HG02678 (cell line): ENCODE data around the gene CCT8L2.
"Not testable (repeated sequence)": the region's sequence is repeated elsewhere in the genome, so short reads cannot be mapped to it uniquely, and the experiment has no call there.

Source experiments
- ATAC-seq: cut with Tn5 transposase; IDR thresholded peaks from one replicate; pipeline ENCODE4 v1.9.1; 2021; ENCODE audit warnings: mild to moderate bottlenecking, moderate library complexity; ENCODE audit not compliant: unreplicated experiment

Gene CCT8L2, protein sequence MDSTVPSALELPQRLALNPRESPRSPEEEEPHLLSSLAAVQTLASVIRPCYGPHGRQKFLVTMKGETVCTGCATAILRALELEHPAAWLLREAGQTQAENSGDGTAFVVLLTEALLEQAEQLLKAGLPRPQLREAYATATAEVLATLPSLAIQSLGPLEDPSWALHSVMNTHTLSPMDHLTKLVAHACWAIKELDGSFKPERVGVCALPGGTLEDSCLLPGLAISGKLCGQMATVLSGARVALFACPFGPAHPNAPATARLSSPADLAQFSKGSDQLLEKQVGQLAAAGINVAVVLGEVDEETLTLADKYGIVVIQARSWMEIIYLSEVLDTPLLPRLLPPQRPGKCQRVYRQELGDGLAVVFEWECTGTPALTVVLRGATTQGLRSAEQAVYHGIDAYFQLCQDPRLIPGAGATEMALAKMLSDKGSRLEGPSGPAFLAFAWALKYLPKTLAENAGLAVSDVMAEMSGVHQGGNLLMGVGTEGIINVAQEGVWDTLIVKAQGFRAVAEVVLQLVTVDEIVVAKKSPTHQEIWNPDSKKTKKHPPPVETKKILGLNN

DNA sequence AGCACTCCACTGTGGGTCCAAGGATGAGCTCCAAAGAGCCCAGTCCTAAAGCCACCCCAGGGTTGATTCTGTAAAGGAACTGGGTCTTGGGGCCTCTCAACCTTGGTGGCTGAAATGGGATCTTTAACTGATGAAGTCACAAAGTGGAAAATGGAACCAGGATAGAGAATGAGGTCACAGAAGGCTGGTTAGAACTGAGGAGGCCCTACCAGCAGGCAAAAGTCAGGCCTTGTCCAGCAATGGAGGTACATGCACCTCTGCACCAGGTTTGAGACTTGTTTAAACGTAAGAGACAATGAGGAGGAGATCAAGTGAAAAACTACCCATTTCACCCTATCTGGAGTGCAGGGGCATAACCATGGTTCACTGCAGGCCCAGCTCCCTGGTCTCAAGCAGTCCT is at the start of gene CCT8L2:
Gene CCT8L2 (minus strand): TSS at position 101 of the 400 bp plus-strand sequence. CDS start 260 bp downstream, outside the sequence.
- not testable (repeated sequence) for ATAC-seq

DNA sequence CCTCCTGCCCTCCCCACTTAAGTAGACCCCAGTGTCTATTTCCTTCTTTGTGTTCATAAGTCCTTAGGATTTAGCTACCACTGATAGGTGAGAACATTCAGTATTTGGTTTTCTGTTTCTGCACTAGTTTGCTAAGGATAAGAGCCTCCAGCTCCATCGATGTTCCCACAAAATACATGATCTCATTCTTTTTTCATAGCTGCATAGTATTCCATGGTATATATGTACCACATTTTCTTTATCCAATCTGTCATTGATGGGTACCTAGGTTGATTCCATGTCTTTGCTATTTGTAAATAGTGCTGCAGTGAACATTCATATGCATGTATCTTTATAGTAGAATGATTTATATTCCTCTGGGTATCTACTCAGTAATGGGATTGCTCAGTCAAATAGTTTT is 42.8 kb upstream of the CCT8L2 start:
- ATAC-seq = not testable (repeated sequence)

DNA sequence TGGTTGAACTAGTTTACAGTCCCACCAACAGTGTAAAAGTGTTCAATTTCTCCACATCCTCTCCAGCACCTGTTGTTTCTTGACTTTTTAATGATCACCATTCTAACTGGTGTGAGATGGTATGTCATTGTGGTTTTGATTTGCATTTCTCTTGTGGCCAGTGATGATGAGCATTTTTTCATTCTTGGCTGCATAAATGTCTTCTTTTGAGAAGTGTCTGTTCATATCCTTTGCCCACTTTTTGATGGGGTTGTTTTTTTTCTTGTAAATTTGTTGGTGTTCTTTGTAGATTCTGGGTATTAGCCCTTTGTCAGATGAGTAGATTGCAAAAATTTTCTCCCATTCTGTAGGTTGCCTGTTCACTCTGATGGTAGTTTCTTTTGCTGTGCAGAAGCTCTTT is 41.5 kb upstream of the CCT8L2 start:
- ATAC-seq = not testable (repeated sequence)

DNA sequence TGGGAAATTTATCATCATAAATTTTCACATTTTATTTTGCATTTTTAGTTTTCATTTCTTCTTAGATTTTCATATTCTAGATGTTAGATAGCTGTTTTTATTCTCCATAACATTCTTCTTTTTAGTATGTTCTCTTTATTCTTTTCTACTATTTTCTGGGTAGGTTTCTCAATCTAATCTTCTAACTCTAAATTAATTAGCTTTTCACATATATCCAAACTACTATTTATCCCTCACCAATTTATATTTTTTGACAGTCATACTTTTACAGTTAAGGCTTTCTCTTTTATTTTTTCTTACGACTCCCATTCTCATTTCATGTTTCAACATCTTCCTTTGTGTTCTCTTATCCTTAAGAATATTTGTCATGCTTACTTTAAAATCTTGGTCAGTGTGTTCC is 35.9 kb upstream of the CCT8L2 start:
- ATAC-seq = not testable (repeated sequence)

DNA sequence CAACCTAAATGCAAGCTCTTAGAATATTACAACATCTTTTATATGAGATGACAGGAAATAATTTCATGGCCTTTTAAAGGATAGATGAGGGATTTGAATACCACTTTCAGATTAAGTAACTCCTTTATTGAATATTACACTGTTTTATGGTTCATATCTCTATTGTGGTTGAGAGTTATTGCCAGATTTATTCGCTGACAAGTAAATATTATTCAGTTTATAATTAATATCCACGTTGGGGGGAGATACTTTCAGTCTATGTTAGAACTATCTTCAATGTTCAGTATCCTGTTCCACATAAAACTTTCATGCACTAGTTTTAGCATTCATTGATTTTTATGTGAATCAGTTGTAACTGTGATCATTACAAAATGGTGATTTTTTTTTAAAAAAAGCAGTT is 32.4 kb upstream of the CCT8L2 start:
- ATAC-seq = not testable (repeated sequence)

DNA sequence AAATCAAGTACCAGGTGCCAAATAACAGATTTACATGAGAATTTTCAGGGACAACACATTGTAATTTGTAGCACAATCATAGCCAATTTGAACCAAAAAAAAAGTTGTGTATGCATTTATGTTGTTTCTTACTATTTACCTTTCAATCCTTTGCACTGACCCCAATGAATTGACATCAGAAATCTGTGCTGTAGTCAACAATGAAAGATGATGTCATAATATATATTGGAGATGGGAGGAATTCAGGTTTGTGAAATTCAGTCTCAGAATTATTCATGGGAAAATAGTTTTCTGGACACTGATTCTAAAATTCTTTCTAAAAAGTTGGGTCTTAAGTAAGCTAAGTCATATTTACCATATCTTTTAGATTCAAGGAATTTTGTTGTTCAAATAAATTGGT is 31.0 kb upstream of the CCT8L2 start:
- not testable (repeated sequence) for ATAC-seq

DNA sequence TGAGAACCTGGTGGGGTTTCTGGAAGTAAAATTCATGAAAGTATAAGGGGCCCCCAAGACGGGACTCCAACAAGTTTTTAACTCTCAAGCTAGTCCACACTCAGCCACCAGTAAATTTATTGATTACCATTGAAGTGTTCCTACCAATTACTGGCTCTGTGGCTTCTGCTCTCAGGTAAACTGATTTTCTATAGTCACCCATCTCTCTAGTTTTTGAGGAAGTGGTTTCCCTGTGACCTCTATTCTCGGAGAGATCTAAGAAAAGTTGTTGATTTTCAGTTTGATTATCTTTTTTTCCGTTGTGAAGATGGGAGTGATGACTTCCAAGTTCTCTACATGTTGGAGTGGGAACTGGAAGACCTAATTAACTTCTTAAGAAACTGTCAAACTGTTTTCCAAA is 24.9 kb upstream of the CCT8L2 start:
- ATAC-seq = not testable (repeated sequence)

DNA sequence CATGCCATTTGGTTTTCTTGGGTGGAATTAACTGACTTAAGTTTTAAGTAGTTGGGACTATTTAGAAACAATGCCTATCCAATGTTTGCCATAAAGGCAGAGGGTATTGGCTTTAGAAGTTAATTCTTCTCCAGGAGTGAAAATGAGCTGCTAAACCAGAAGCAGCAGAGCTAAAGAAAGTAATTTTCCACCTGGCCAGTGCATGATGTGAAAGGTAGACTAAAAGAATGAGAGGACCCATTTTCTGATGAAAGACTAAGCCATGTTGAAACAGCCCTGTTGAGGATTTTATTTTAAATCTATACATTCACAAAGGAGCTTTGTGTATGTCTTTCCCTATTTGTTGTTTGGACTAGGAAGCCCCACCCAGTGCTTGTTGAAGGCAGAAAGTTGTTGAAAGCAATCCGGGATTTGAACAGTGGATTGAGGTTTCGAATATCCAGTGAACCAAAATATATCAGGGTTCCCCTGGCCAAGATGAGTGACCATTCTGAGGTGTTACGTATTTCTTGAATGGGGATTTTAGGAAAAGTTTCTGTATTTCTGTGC is 23.9 kb upstream of the CCT8L2 start:
- not testable (repeated sequence) for ATAC-seq

DNA sequence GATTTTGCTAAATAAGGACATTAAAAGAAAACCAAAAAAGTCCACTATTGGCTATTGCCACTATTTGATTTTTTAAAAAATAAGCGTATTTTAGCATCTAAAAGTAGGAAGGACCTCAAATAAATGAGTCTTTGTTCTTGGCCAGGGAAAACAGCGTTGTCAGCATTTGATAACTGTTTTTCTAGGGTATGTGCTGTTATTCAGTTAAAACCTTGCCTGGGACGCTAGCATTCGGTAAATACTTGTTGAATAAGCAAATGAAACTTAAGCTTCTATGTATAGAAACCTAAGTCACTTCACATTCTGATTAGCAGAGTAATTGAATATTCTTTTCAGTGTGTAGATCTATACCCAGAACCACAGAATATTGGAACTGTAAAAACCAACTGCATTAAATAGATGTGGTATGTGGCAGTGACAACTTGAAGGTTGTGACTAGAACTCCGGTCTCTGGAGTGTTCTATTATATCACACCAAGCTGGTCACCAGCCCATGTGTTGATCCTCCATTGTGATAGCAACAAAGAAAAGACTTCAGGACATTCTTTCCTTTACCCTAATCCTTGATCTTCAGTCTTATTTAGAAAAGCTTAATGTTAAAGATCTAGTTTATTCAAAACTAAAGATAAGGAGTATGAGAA is 23.1 kb upstream of the CCT8L2 start:
- not testable (repeated sequence) for ATAC-seq

DNA sequence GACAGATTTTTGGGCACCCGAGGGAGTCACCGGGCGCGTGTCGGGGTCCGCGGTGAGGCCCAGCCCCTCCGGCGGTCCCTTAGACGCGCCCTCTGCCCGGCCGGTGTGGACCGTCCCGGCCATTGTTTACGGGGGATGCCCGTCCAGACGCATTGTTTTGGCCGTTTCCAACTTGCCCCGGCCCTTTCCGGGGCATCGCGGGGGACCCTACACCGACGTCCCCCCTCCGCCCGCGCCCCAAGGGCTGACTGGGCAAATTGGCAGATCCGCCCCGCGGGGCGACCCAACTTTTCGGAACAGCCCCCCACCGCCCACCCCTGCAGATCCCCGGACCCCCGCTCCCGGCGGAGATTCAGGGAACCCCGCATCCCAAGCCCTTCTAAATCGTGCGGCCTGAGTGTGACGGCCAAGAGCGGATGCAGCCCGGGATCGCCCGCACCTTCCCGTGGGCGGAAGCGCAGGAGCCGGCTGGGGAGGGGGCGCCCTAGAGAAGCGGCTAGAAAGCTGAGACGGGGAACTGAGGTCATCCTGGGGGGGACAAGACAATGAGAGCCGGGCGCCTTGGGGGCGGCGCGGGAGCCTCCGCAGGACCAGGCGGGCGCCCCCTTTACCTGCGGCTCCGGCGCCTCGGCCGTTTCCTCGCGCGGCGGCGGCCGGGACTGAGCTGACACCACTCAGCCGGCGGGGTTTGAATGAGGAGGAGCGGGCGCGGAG is 17.1 kb upstream of the CCT8L2 start:
- no peak for ATAC-seq

DNA sequence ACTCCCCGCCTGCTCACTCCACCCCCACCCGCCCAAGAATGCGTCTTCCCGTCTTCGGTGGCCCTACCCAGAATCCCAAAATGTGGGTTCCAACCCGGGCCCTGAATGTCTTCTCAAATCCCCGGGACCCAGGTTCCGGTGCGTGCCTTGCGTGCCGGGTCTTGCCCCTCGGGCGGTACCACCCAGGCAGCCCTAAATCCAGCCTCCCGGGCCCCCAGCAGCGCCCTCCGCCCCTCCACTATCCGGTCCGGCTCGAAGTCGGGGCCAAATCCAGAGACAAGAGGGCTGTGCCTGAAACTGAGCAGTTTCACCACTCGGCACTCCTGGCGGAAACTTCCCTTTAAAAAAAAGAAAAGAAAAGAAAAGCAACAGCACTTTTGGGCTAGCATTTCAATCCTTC is 16.3 kb upstream of the CCT8L2 start:
- ATAC-seq = no peak

DNA sequence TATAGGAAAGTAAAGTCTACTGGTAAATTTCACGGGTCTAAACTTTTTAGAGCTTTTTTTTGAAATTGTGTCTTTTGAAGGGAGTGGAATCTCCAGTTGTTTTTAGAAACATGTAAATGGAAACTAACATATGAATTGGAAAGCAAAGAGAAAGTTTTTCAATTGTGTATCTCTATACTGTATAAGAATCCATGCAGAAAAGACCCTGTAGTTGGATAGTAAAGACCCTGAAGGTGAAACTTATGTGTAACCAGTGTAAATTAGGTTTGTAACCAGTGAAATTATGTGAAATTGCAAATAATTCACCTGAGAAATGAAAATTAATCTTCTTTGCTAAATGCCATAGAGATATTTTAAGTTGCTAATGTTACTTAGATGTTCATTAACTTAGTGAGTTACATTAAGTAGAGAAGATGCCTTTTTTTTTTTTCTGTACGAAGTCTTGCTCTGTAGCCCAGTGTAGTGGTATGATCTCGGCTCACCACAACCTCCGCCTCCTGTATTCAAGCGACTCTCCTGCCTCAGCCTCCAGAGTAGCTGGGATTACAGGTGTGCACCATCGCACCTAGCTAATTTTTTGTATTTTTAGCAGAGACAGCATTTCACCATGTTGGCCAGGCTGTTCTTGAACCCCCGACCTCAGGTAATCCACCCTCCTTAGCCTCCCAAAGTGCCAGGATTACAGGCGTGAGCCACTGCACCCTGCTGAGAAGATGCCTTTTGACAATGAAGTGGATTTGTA is 11.8 kb upstream of the CCT8L2 start:
- not testable (repeated sequence) for ATAC-seq

DNA sequence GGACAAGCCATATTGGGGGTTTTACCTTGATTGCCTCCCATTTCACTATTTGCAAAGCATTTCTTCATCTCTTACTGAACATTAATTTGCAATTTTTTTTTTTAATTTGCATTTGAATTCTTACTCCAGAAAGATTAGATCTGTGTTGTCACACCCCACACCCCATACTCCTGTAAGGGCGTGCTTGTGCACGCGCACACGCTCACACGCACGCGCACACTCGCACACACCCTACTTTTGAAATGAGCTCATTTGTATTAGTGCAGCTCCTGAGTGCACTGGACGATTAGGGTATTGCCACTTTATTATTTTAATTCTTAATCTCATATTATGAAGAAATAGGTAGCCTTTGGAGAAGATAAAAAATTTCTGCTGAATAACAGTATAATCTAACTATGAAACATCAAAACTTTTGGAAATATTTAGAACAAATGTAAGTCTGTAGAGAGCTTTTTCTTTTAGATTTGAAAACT is 11.2 kb upstream of the CCT8L2 start:
- ATAC-seq = not testable (repeated sequence)

DNA sequence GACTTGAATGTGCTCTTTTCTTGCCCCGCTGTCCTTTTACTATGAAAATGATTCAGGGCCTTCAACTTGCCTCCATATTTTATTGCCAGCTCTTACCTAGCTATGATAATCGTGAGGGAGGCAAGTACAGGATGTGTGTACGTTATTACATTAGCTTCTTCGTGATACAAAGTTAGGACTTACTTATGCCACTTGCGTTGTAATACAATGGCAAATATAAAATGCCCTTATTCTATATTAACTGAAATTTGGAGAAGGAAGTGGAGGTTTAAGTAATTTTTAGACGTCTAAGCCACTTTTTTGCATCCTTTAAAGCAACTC is 10.8 kb upstream of the CCT8L2 start:
- ATAC-seq = no peak

DNA sequence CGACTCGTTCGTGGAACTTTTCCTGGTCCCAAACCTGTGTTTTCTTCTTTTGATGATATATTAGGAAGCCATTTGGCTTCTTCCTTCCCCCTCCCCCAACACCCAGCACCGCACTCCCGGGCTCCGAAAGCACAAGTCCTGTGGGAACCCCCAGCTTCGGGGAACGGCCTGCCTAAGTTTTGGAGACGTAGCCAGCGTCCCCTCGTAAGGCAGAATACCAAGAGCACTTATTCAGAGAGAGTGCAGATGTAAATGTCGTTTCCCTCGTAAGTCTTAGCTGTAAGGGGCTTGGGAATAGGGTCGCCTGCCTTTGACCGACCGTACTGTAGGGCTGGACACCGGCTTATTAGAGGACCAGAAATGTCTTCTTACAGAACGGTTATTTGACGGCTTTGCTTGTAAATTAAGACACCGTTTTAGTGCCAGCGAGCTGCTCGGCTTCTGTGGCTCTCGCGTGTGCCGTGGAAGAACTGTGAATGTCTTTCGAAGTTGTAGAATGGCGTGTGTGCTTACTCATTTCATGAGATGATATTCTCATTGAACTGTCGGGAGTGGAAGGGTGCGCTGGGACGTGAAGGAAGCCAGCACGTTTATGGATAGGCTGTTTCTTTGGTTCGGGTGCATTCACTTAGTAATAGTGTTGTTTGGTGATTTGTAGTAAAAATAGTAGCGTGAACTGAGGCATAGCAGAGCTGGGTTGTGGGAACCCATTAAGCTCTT is 10.3 kb upstream of the CCT8L2 start:
- ATAC-seq = not testable (repeated sequence)

DNA sequence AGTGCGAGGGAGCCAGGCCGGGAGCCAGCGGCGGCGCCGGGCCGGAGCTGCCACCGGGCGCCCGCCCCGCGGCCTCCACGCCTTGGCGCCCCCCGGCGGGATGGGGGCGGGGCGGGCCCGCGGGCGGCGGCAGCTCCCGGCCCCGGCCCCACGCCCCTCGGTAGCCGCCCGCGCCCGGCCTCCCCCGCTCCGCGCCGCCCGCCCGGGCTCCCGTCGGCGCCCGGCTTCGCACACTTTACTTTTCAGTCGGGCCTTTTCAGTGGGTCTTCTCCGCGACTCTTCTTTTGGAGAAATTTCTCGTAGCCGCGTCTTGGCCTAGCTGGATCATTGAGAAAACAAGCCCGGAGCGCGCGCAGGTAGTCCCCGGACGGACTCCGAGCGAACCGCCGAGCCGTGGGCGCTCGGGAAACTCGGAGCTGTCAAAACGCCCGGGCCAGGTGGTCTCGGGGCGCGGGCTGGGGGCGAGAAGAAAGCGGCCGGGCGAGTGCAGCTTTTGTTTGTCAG is 9.7 kb upstream of the CCT8L2 start:
- not testable (repeated sequence) for ATAC-seq

DNA sequence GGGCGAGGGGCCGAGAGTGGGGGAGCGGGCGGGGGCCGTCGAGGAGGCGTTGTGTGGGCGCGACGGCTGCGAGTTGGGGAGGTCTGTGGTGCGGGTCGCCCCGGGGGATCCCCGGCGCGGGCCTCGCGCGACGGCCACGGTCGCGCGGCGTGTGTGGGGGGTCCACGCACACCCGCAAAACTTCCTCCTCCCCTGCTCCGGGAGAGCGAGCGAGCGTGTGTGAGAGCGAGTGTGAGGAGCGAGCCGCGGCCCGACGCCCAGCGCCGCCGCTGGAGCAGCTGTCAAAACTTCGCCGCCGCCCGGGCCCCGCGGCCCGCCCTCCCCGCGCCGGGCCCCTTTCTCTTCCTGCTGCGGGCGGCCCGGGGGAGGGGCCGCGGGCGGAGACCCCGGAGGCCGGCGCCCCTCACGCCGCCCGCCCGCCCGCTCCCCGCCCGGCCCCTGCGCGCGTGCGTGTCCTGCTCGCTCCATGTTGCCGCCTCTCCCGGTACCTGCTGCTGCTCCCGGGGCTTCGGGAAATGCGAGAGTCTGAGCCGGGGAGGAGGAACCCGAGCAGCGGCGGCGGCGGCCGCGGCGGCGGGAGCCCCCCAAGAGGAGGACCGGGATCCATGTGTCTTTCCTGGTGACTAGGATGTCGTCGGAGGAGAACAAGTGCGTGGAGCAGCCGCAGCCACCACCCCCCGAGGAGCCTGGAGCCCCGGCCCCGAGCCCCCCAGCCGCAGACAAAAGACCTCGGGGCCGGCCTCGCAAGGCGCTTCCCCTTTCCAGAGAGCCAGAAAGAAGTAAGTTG is 9.0 kb upstream of the CCT8L2 start:
- ATAC-seq = no peak

DNA sequence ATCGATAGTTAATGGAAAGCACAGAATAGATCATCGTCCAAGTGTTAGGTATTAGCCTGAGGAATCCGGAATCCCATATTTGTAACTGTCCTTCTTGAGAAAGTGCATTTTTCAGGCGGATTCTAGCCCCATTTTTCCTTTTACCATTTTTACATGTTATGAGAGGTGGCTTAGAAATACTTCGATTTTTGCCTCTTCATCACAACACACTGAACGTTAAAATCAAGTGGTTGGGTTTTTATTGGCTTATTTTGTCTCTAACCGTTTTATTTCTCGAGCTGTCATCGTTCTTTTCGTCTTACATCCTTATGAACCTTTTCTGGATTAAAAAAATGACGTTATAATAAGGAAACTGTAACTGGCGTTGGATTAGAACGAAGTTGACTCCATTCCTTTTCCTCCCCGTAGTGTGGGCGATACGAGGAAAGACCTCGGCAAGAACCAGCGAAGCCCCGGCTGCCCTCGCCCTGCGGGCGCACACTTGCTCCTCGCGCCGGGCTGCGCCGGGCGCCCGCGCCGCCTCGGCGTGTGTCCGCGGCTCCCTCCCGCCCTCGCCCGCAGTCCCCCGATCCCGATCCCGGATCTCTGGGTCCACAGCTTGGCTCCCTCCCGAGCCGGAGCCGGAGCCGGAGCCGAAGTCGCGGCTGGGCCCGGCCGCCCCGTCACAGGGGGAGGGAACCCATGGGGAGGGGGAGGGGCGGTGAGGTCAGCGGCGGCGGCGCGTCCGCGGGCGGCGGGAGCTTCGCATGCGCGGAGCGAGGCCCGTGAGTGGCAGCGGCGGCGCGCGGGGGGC is 8.2 kb upstream of the CCT8L2 start:
- ATAC-seq = not testable (repeated sequence)
